ENCODE measurements around the gene KCNG3. TPM values are rescaled to one million over a fixed set of nuclear protein-coding genes. Genes with fewer than 3 reads are reported as not detected.

Gene KCNG3
- polyA plus RNA-seq, 3 donors: not detected

GRCh38 chr2:42450136-42450535 is 43.6 kb downstream of the KCNG3 start:
- Histone ChIP-seq H3K36me3 (replicated peaks in 1 of 2; ENCODE audit: control insufficient read depth in 1 of 2, insufficient read depth in 2 of 2, low read length in 2 of 2) (no peaks in the 10 kb centered on the region), H3K4me3 (replicated peaks in 1 of 3; ENCODE audit: low read depth in 2 of 3, low read length in 3 of 3) (no peak overlapping the region), H3K4me2 (replicated peaks; ENCODE audit: extremely low read depth, low read length, poor library complexity, severe bottlenecking) (no peak overlapping the region), H3K4me1 (ENCODE audit: control insufficient read depth in 1 of 2, insufficient read depth in 2 of 2, low read length in 2 of 2) (no peaks in the 10 kb centered on the region), H3K27me3 (ENCODE audit: control insufficient read depth in 2 of 2, insufficient read depth in 2 of 2, low read length in 2 of 2) (no peaks in the 10 kb centered on the region), H3K79me2 (ENCODE audit: insufficient read depth, low read length) (no peaks in the 10 kb centered on the region), H3K27ac (ENCODE audit: low read depth in 1 of 2, low read length in 2 of 2) (no peak overlapping the region), H3K9me3 (replicated peaks in 1 of 2; ENCODE audit: control insufficient read depth in 1 of 2, insufficient read depth in 1 of 2, low read length in 2 of 2) (no peaks in the 10 kb centered on the region), H4K20me1 (ENCODE audit: insufficient read depth, low read length) (no peaks in the 10 kb centered on the region), H2AFZ (ENCODE audit: insufficient read depth, low read depth, low read length, poor library complexity, severe bottlenecking) (no peak overlapping the region), H3K9ac (ENCODE audit: insufficient read depth, low read length, poor library complexity, severe bottlenecking) (no peak overlapping the region)
- no peaks in the 10 kb centered on the region for H3K4me1 Mint-ChIP-seq
- DNase-seq: no peak
- H3K9me3 Mint-ChIP-seq: peaks cover 0 to 4% (median 2%) of the 10 kb centered on the region in 7 donors
- no peak overlapping the region for H3K27ac Mint-ChIP-seq
- intact Hi-C loops (cut with micrococcal nuclease): no loop called here
- H3K36me3 Mint-ChIP-seq: no peaks in the 10 kb centered on the region
- peaks cover 0 to 5% (median 4%) of the 10 kb centered on the region in 3 donors for H3K27me3 Mint-ChIP-seq (ENCODE audit: low read depth in 3 of 3)
- no peak overlapping the region for H3K4me3 Mint-ChIP-seq
- TF ChIP-seq CTCF (IDR thresholded peaks at IDR 0.05): no peak
- no CpG with 5 or more reads among the region's 2 CpGs for WGBS (ENCODE audit: insufficient coverage)

- Mint-ChIP-seq H3K4me3 (no peak overlapping the region), H3K27ac (no peak overlapping the region), H3K36me3 (no peaks in the 10 kb centered on the region), H3K4me1 (no peaks in the 10 kb centered on the region), H3K27me3 (ENCODE audit: low read depth in 3 of 3) (peaks cover 2 to 5% (median 4%) of the 10 kb centered on the region in 3 donors), H3K9me3 (peaks cover 0 to 4% (median 2%) of the 10 kb centered on the region in 7 donors)
- H3K36me3 ChIP-seq (replicated peaks in 1 of 2; ENCODE audit: control insufficient read depth in 1 of 2, insufficient read depth in 2 of 2, low read length in 2 of 2): no peaks in the 10 kb centered on the region
- no peaks in the 10 kb centered on the region for H3K27me3 ChIP-seq (ENCODE audit: control insufficient read depth in 2 of 2, insufficient read depth in 2 of 2, low read length in 2 of 2)
- no peaks in the 10 kb centered on the region for H3K9me3 ChIP-seq (replicated peaks in 1 of 2; ENCODE audit: control insufficient read depth in 1 of 2, insufficient read depth in 1 of 2, low read length in 2 of 2)
- H2AFZ ChIP-seq (ENCODE audit: insufficient read depth, low read depth, low read length, poor library complexity, severe bottlenecking): no peak overlapping the region
- no peak overlapping the region for H3K4me2 ChIP-seq (replicated peaks; ENCODE audit: extremely low read depth, low read length, poor library complexity, severe bottlenecking)
- H3K27ac ChIP-seq (ENCODE audit: low read depth in 1 of 2, low read length in 2 of 2): no peak overlapping the region
- no peaks in the 10 kb centered on the region for H3K4me1 ChIP-seq (ENCODE audit: control insufficient read depth in 1 of 2, insufficient read depth in 2 of 2, low read length in 2 of 2)
- no peak for TF ChIP-seq CTCF (IDR thresholded peaks at IDR 0.05)
- H3K4me3 ChIP-seq (replicated peaks in 1 of 3; ENCODE audit: low read depth in 2 of 3, low read length in 3 of 3): no peak overlapping the region
- no peaks in the 10 kb centered on the region for H3K79me2 ChIP-seq (ENCODE audit: insufficient read depth, low read length)
- intact Hi-C loops (cut with micrococcal nuclease): no loop called here
- DNase-seq: no peak
- no peaks in the 10 kb centered on the region for H4K20me1 ChIP-seq (ENCODE audit: insufficient read depth, low read length)
- WGBS (ENCODE audit: insufficient coverage): 98% methylated on average over 5 of the region's 8 CpGs
- no peak overlapping the region for H3K9ac ChIP-seq (ENCODE audit: insufficient read depth, low read length, poor library complexity, severe bottlenecking)
Observed at GRCh38 chr2:42449163-42450087, 44.4 kb downstream of the KCNG3 start.
